ENCODE data around the gene HARS2. TPM values are rescaled to one million over a fixed set of nuclear protein-coding genes. Genes with fewer than 3 reads are reported as not detected.

Gene HARS2
- total RNA-seq, 1 experiment from 2014 or later: 28.8 TPM

- Histone ChIP-seq H4K20me1 (ENCODE audit: insufficient read depth) (no peaks in the 10 kb centered on the region), H3K36me3 (ENCODE audit: low read depth) (peaks cover 7% of the 10 kb centered on the region; the same call in 1 of the 2 replicates), H3F3A (ENCODE audit: insufficient read depth, low read depth) (peaks cover 3% of the 10 kb centered on the region; the same call in 1 of the 2 replicates), H3K9me2 (ENCODE audit: insufficient read depth) (no peaks in the 10 kb centered on the region), H3K4me3 (no peak overlapping the region), H3K4me2 (no peak overlapping the region), H3K27ac (no peak overlapping the region), H3K27me3 (ENCODE audit: insufficient read depth, low read depth) (no peaks in the 10 kb centered on the region), H3K9me3 (ENCODE audit: insufficient read depth, low read depth) (no peaks in the 10 kb centered on the region), H2AFZ (no peak overlapping the region), H3K79me2 (ENCODE audit: low read depth) (no peaks in the 10 kb centered on the region), H3K4me1 (replicated peaks; ENCODE audit: insufficient read depth) (no peaks in the 10 kb centered on the region)
- TF ChIP-seq EZH2 (IDR thresholded peaks at IDR 0.05; ENCODE audit: low read depth): no peak
- TF ChIP-seq CTCF (conservative IDR thresholded peaks at IDR 0.05): no peak
- DNase-seq: no peak
- ChIA-PET POLR2A (ENCODE audit: unreplicated experiment) (interaction anchor here (0.5 to 0.7 kb wide), 3 partner anchors 25 to 322 kb away, joined by 4 to 22 read pairs (median 13); no protein-coding TSS in a partner anchor), CTCF (no interaction called here)
- no TSS peak for BruUV-seq (replicated peaks)
- intact Hi-C loops (cut with micrococcal nuclease; ENCODE audit: unreplicated experiment): no loop called here
Measured at GRCh38 chr5:140674629-140675028, 16.6 kb upstream of the HARS2 start.

GRCh38 chr5:140677947-140678346, 13.3 kb upstream of the HARS2 start:
- no peak overlapping the region for H2AFZ ChIP-seq
- H3K4me2 ChIP-seq: no peak overlapping the region
- H3K27me3 ChIP-seq (ENCODE audit: insufficient read depth, low read depth): no peaks in the 10 kb centered on the region
- DNase-seq: no peak
- no peaks in the 10 kb centered on the region for H3K9me3 ChIP-seq (ENCODE audit: insufficient read depth, low read depth)
- no peak overlapping the region for H3K4me3 ChIP-seq
- H3K36me3 ChIP-seq (ENCODE audit: low read depth): peaks cover 9% of the 10 kb centered on the region; the same call in 1 of the 2 replicates
- H3K4me1 ChIP-seq (replicated peaks; ENCODE audit: insufficient read depth): no peaks in the 10 kb centered on the region
- no peak overlapping the region for H3K27ac ChIP-seq
- BruUV-seq (replicated peaks): no TSS peak
- H3F3A ChIP-seq (ENCODE audit: insufficient read depth, low read depth): no peaks in the 10 kb centered on the region
- ChIA-PET CTCF (no interaction called here), POLR2A (ENCODE audit: unreplicated experiment) (no interaction called here)
- intact Hi-C loops (cut with micrococcal nuclease; ENCODE audit: unreplicated experiment): no loop called here
- H3K79me2 ChIP-seq (ENCODE audit: low read depth): no peaks in the 10 kb centered on the region
- no peak for TF ChIP-seq EZH2 (IDR thresholded peaks at IDR 0.05; ENCODE audit: low read depth)
- TF ChIP-seq CTCF (conservative IDR thresholded peaks at IDR 0.05): no peak
- H3K9me2 ChIP-seq (ENCODE audit: insufficient read depth): no peaks in the 10 kb centered on the region
- H4K20me1 ChIP-seq (ENCODE audit: insufficient read depth): no peaks in the 10 kb centered on the region

- Histone ChIP-seq H4K20me1 (ENCODE audit: insufficient read depth) (no peaks in the 10 kb centered on the region), H3F3A (ENCODE audit: insufficient read depth, low read depth) (no peaks in the 10 kb centered on the region), H3K79me2 (ENCODE audit: low read depth) (no peaks in the 10 kb centered on the region), H3K4me2 (no peak overlapping the region), H3K27me3 (ENCODE audit: insufficient read depth, low read depth) (no peaks in the 10 kb centered on the region), H3K9me2 (ENCODE audit: insufficient read depth) (no peaks in the 10 kb centered on the region), H3K4me3 (no peak overlapping the region), H3K4me1 (replicated peaks; ENCODE audit: insufficient read depth) (no peaks in the 10 kb centered on the region), H3K27ac (no peak overlapping the region), H2AFZ (no peak overlapping the region), H3K9me3 (ENCODE audit: insufficient read depth, low read depth) (no peaks in the 10 kb centered on the region), H3K36me3 (ENCODE audit: low read depth) (peaks cover 9% of the 10 kb centered on the region; the same call in 1 of the 2 replicates)
- ChIA-PET CTCF (no interaction called here), POLR2A (ENCODE audit: unreplicated experiment) (interaction anchor here (0.6 kb wide), 1 partner anchor 22 kb away, joined by 6 read pairs; no protein-coding TSS in a partner anchor)
- BruUV-seq (replicated peaks): no TSS peak
- DNase-seq: no peak
- intact Hi-C loops (cut with micrococcal nuclease; ENCODE audit: unreplicated experiment): no loop called here
- no peak for TF ChIP-seq EZH2 (IDR thresholded peaks at IDR 0.05; ENCODE audit: low read depth)
- TF ChIP-seq CTCF (conservative IDR thresholded peaks at IDR 0.05): no peak
Measured at GRCh38 chr5:140678993-140679392, 12.3 kb upstream of the HARS2 start.

Measured in PC-9 (cell line).